GM21381 (cell line): ENCODE measurements around the gene CAPN13.

Source experiments
- ATAC-seq: cut with Tn5 transposase; IDR thresholded peaks from one replicate; pipeline ENCODE4 v1.9.1; 2021; ENCODE audit warnings: mild to moderate bottlenecking, moderate library complexity; ENCODE audit not compliant: unreplicated experiment

CAPN13 gene, protein sequence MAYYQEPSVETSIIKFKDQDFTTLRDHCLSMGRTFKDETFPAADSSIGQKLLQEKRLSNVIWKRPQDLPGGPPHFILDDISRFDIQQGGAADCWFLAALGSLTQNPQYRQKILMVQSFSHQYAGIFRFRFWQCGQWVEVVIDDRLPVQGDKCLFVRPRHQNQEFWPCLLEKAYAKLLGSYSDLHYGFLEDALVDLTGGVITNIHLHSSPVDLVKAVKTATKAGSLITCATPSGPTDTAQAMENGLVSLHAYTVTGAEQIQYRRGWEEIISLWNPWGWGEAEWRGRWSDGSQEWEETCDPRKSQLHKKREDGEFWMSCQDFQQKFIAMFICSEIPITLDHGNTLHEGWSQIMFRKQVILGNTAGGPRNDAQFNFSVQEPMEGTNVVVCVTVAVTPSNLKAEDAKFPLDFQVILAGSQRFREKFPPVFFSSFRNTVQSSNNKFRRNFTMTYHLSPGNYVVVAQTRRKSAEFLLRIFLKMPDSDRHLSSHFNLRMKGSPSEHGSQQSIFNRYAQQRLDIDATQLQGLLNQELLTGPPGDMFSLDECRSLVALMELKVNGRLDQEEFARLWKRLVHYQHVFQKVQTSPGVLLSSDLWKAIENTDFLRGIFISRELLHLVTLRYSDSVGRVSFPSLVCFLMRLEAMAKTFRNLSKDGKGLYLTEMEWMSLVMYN

DNA sequence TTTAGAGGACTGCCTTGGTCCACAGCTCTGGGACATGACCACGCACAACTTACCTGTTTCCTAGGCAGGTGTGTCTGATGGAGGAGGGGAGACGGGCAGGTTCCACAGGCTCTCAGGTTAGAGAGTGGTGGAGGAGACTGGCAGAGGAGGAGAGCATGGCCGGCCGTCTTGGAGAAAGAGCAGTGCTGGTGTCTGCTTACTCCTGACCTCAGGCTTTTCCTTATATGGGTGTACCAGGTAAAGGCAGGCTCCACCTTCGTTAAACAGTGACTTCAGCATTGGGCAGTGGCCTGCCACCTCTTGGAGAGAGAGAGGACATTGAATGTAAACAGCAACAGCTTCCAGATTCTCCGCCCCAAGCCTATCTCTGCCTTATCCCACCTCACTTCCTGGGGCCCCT is at the start of gene CAPN13:
CAPN13 (minus strand) TSS at position 198 of the 400 bp plus-strand sequence. CDS start 20,121 bp downstream, outside the sequence.
- no peak for ATAC-seq

DNA sequence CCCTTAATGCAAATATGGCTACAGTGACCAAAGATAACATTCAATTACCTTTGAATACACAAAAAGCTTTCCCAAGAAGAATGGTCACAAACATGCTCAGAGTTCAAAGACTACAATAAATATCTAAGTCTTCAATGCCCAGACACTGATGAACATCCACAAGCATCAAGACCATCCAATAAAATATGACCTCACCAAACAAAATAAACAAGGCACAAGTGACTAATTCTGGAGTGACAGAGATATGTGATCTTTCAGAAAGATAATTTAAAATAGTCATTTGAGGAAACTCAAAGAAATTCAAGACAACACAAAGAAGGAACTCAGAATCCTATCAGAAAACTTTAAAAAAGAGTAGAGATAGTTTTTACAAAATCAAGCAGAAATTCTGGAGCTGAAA is 40.6 kb upstream of the CAPN13 start:
- ATAC-seq: no peak

DNA sequence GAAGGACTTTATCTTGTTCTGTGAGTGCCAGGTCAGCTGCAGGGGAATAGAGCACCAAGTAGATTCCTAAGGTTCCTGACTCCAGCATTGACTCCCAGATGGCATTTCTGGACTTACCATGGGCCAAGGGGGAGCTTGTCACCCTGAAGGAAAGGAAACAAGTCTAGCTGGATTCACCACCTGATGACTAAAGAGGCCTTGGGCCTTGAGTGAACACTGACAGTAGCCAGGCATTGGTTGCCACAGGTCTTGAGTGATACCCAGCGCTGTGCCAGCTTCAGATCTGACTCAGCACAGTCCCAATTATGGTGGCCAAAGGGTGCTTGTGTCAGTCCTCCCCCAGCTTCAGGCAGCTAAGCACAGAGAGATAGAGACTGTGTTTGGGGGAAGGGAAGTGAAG is 40.1 kb upstream of the CAPN13 start:
- ATAC-seq: no peak

DNA sequence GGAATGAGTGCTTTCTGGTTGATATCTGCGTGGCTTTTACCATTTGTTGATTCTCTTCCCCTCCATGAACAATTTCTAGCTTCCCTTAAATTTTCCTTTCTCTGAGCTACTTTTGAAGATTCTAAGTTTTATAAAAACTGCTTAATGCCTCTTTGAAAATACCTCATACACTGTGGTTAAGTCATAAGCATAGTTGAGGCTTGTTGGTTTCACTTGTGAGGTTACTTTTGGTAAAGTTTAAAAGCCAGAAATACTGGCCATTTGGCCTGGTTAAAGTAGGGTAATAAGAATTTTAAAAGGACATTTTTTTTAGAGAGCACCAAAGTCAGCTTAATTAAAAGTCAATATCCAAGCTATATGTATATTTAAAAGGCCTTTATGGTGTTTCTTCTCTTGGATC is 21.3 kb upstream of the CAPN13 start:
- ATAC-seq: no peak

DNA sequence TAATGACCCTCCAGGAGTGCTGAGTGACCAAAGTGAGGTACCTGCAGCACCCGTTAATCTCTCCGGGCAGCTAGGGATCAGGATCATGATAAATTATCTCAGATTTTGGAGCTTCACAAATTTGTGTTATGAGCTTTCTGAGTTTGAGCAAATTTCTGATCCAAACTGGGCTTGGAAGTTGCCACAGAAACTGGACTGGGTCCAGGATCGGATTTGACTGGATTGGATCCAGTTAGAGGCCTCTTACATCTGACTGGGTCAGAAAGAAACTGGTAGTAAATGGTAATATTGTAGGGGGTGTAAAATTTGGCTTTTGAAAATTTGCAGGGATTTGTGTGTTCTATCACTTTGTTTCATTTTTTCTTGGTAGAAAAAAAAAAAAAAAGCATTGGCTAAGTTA is 19.7 kb upstream of the CAPN13 start:
- no peak for ATAC-seq

DNA sequence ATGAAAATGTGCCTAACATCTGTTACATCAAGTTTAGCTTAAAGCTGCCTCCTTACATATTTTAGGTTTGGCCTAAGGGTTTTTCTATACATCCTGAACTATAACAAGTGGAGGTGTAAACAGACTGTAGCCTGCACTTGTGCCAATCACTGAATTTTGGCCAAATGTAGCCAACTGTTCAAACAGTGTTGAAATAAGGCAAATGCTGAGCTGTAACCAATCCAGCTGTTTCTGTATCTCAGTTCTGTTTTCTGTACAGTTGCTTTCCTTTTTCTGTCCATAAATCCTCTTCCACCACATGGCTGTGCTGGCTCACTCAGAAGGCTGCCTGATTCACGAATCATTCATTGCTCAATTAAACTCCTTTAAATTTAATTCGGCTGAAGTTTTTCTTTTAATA is 19.2 kb upstream of the CAPN13 start:
- no peak for ATAC-seq

DNA sequence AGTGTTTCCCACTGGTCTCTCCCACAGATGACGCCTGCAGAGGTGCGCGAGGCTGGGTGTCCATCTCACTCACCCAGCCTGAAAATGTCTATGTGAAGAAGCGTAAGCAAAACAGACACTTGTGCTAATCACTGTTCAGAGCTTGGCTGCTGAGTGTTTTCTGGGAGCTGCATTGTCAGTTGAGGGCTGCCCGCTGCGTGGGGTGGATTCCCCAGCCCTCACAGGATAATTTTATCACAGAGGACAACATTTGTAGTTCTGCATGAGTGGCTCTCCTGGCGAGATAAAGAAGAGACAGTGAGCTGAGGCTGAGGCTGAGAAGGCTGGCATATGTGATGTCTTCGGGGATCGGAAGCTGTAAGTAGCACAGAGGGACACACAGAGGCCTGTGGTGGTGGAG is 16.2 kb upstream of the CAPN13 start:
- no peak for ATAC-seq

DNA sequence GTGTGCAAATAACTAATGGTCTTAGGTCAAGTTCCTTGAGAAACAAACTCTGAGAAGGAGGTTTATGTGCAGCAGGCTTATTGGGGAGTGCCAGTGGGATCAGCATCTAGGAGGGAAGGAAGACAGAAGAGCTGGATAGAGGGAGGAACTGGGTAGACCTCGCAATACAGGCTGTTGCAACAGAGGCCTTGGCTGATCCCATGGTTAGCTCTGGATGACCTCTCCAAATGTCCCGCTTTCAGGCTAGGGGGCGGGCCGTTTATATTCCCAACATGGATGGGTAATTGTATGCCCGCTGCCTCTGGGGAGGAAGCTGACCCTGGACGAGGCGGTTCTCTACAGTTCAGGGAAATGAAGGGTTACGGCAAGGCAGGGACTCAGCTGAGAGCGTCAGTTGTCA is 14.7 kb upstream of the CAPN13 start:
- no peak for ATAC-seq

DNA sequence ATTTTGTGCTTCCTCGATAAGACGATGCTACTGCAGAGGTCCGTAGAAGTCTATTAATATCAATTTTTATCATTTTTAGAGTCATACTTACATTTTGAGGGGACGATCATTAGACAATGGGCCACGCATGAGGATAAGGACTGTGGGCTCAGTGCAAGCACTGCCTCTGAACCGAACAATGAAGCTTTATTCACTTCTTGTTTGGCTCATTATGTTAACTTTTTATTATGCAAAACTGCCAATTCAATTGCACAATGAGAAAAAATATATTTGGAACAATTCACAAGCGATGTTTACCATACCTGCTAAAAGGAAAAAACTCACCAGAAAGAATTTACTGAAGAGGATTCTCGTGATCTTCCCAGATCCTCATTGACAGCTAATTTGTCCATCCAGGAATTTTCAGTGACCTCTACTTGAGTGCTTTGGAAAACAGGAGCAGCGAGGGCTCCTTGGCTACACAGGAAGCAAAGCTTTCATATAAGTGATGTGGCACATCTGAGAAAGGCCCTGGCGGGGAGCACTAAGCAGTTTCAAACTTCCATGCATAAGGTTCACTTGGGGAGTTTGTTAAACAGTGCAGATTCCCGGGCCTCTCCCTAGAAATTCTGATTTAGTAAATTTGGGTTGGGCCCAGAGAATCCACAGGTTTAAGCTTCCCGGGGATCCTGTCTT is 13.3 kb upstream of the CAPN13 start:
- no peak for ATAC-seq

DNA sequence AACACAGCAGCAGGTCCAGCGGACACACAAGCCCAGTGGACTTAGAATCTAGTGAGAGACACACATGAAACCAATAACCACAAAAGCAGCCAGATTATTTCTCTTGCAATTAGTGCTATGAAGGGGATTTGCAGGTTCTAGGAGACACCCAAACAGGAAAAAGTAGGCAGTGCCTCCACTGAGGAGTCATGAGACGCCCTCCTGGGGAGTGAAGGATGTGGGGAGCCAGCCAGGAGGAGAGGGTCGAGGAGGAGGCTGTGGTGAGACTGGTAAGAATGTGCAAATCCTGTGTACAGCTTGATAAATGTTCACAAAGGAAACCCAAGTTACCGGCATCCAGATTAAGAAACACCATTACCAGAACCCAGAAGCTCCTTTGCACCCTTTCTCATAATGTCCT is 2.7 kb upstream of the CAPN13 start:
- no peak for ATAC-seq

DNA sequence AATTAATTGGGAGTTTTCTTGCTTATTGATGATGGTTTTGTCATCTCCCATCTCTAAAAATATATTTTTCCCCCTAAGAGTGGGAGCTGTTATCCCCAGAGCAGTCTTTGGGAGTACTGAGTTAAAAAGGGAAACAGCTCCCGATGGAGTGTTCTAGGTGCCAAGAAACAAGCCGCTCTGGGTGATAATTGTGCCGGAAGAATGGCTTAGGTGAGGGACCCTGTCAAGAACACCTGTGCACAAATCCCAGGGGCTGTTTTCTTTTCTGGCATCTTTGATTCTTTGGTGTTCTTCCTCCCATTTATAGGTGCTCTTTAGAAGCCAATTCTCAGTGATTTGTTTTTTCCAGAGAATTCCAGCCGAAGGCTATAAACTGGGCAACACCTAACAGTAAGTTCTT is 1.4 kb upstream of the CAPN13 start:
- no peak for ATAC-seq

DNA sequence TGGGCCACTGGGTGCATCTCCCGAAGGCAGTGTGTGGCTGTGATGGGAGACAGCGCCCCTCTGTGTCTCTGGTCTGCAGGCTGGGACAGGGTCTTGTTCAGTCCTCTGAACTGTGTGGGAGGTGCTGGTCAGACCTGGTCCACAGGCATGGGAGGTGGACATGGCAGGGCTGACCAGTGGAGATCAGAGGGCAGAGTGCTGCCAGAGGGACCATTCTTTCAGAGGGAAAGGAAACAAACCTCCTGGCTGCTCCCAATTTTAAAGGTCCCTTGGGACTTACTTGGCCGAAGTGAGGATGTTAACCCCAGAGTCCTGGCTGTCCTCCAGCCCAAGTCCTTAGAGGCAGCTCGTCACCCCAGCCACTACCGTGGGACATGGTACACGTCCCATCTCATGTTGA is 4.0 kb downstream of the CAPN13 start:
- no peak for ATAC-seq

DNA sequence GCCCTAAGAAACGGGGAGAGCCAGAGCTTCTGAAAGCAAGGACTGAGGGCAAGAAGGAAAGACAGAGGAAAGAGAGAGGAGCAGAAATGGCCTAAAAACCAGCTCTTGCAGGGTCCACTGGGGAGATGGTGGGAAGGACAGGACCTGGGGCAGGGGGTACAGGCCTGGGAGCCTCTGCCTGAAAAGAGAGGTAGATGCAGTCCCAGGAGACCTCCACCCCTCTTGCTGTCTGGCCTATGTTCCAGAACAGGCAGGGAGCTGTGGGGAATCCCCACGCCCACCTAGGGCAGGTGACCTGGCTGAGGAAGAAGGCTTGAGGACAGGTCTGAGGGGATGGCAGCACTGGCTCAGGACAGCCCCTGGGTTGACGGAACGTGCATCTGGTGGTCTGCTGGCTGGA is 4.6 kb downstream of the CAPN13 start:
- ATAC-seq: no peak

DNA sequence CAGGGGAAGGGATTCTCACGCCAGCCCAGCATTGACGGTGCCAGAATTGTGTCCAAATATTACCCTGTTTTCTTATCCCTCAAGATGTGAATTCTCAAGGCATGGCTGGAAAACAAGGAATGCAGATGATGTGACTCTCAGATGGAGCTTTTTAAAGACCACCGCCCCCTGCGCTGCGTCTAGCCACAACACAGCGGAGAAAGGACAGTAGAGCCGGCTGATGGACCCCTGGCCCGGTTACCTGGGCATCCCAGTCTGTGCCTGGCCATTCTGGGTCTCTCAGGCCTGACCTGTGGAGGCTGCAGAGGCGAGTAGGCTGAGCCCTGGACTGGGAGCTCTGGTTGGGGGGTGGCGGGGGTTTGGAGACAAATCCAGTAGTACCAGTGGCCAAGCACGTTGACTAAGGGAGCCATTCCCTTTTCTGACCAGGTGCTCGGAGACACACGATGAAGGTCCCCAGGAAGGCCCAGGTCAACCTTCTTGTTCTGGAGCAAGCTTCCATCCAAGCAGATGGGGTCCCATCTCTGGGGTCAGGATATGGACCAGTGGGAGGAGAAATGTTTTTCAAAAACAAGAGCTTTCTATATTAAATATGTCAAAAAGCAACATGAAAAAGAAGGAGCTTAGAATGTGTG is 5.3 kb downstream of the CAPN13 start:
- no peak for ATAC-seq

DNA sequence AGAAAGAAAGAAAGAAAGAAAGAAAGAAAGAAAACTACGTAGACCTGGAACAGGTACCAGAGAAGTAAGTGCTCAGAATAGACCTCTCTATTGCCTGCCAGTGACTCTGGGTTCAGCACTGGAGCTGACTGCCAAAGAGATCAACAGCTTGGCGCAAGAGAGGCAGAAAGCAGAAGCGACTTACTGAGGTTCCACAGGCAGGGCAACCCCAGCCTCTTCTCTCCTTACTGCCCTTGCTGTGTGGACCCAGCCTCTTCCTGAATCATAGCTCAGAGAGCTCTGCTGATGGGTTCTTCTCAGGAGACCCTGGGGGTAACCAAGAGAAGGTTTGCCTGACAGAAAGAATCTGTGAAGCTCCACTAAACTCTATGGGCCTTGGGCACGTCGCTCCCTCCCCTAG is 7.1 kb downstream of the CAPN13 start:
- no peak for ATAC-seq

DNA sequence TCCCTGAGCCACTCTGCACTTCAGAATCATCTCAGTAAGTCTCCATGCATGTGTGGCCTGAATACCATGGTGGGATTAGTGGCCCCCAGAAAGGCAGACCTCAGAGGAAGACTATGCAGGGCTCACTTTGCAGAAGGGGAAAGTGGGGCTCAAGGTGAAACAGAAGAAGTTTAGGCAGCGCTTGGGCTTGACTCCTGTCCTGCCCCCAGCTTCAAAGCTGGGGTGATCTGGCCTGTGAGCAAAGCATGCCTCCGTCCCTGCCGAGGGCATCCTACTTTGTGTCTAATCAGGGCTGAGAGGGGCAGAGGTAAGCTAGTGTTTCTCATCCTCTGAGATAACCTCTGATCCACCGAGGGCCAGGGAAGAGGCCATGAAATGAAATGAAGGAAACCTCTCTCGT is 7.9 kb downstream of the CAPN13 start:
- no peak for ATAC-seq

DNA sequence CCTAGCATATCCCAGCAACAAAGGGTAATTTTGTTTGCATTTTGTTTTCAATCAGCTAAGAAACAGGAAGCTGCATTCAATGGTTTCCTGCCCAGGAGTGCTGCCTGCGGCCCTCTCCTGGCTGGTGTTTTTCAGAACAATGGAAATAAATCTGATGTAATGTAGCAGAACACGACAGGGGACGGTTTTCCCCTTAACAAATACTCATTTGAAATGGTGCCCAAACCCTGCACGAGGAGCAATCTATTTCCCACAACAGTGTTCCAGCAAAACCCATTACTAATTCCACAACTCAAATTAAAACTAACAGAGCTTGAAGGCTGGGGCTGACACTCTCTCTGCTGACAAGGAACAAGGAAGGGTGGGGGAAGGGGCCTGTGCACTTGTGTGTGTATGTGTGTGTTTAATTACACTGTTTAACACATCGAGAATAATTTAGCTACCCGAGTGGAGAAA is 8.7 kb downstream of the CAPN13 start:
- ATAC-seq: no peak

DNA sequence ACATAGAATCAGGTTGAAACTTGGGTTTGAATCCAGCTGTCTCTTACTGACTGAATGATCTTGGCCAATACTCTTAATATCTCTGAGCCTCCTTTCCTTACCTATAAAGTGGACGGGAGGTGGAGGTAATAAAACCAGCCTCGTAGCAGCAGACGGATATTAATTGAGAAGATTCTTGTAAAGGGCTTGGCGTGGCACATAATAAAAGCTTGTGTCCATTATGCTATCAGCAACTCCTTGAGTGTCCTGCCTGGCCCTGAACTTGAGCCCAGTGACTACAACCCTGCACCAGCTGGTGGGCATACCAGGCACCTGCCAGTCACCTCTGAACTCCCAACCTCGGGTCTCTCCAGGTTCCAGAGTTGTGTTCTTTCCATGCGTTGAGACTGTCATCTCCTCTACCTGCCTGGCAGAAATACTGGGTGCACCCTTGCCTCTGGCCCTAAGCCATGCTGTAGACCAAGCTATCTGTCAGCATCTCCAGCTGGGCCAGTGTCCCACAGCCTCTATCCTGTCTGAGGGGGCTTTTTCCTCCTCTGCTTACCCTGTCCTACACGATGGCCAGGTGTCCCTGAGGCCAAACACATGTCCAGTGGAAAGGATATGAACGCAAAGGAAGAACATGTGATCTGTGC is 9.7 kb downstream of the CAPN13 start:
- no peak for ATAC-seq

DNA sequence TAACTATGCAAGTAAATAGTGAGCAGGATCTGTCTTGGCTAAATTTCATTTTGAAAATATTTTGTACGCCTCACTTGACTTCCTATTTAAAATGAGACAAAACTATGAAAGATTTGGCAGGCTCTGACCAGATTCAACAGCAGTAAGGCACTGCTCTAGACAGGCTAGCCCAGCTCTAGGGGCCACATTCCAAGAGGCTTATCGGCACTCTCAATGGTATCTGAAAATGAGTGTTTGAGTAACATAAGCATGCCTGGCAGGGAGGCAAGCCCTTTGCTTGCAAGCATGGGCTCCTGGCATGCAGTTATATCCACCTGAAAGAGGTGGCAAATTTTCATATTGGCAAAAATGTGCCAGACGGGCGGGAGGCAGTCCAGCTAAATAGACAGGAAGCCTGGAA is 10.5 kb downstream of the CAPN13 start:
- no peak for ATAC-seq

DNA sequence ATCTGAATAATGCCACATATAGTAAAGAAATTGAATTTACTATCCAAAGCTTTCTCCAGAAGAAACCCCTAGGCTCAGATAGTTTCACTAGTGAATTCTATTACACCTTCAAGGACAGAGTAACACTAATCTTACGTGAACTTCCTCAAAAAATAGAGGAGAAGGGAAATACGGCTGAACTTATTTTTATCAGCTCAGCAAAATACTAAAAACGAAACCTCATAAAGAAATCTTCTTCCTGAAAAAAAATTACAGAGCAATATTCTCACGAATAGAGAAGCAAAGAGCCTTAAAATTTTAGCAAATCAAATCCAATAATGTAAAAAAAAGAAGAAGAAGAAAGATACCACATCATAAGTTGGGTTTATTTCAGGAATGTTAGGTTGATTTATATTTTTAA is 14.7 kb downstream of the CAPN13 start:
- no peak for ATAC-seq

DNA sequence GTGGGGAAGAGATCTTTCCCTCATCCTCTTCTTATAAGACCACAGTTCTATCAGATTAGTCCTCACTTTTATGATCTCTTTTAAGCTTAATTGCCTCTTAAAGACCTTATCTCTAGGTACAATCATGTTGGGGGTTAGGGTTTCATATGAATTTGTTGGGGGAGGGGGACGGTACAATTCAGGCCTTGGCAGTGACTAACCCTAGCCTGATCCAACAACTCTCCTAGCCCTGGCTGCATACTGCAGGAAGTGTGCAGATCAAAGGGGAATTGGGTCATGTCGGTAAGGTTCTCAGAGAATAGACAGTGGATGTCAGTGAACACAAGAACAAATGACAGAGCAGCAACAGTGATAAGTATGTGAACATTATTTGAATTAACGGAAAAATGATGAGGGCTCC is 16.4 kb downstream of the CAPN13 start:
- ATAC-seq: no peak
